HFF-Myc (cell line): ENCODE measurements around the gene SERPINC1.
"Not testable (repeated sequence)": the region's sequence is repeated elsewhere in the genome, so short reads cannot be mapped to it uniquely, and the experiment has no call there.

ENCODE experiments used
- DNase-seq: peaks from one replicate; pipeline ENCODE4 v3.0.0-alpha.2; 2011; ENCODE audit warnings: low read depth; ENCODE audit errors: extremely low read depth
- H3K4me3 ChIP-seq: replicated peaks from 2 replicates; pipeline ENCODE4 v1.5.1; 2011; ENCODE audit warnings: low read depth, mild to moderate bottlenecking, control low read depth, low read length
- CTCF ChIP-seq: IDR thresholded peaks from 2 replicates; pipeline ENCODE4 v1.5.1; 2012; ENCODE audit warnings: mild to moderate bottlenecking, low read depth, low read length, control low read depth; ENCODE audit errors: missing control alignments

The SERPINC1 gene

GRCh38 chr1:173862769-173863223 lies 54.3 kb downstream of the SERPINC1 start:
- H3K4me3 ChIP-seq = no peak overlapping the region
- TF ChIP-seq CTCF = no peak
- DNase-seq = no peak

- DNase-seq, H3K4me3 ChIP-seq: not testable (repeated sequence)
These were observed 54.9 kb downstream of the SERPINC1 start for GRCh38 chr1:173862146-173862768.

- TF ChIP-seq CTCF = no peak
- H3K4me3 ChIP-seq = no peak overlapping the region
- DNase-seq = no peak
These were observed 55.4 kb downstream of the SERPINC1 start for GRCh38 chr1:173861731-173862145.

- DNase-seq = no peak
- no peak for TF ChIP-seq CTCF
- no peak overlapping the region for H3K4me3 ChIP-seq
These were observed 57.1 kb downstream of the SERPINC1 start for GRCh38 chr1:173860065-173860464.

- not testable (repeated sequence) for H3K4me3 ChIP-seq, DNase-seq
These were observed 57.6 kb downstream of the SERPINC1 start for GRCh38 chr1:173859547-173859946.

GRCh38 chr1:173857363-173857917 lies 59.7 kb downstream of the SERPINC1 start:
- TF ChIP-seq CTCF = no peak
- no peak overlapping the region for H3K4me3 ChIP-seq
- DNase-seq = no peak

GRCh38 chr1:173856903-173857302 lies 60.2 kb downstream of the SERPINC1 start:
- no peak for DNase-seq
- H3K4me3 ChIP-seq = no peak overlapping the region
- no peak for TF ChIP-seq CTCF

- DNase-seq = no peak
- TF ChIP-seq CTCF = no peak
- H3K4me3 ChIP-seq = no peak overlapping the region
These were observed 61.1 kb downstream of the SERPINC1 start for GRCh38 chr1:173856014-173856413.
